LNCAP (cell line): ENCODE data around the gene RUFY1.

Experiments used
- TF ChIP-seq, protein P1 (sequence below): fragments of 450-650 bp; IDR thresholded peaks from 2 replicates; pipeline ENCODE4 v1.5.1; 2017; ENCODE audit warnings: mild to moderate bottlenecking

Gene RUFY1

GRCh38 chr5:179516221-179516620 lies 34.1 kb upstream of the RUFY1 start:
- TF ChIP-seq, protein P1, sequence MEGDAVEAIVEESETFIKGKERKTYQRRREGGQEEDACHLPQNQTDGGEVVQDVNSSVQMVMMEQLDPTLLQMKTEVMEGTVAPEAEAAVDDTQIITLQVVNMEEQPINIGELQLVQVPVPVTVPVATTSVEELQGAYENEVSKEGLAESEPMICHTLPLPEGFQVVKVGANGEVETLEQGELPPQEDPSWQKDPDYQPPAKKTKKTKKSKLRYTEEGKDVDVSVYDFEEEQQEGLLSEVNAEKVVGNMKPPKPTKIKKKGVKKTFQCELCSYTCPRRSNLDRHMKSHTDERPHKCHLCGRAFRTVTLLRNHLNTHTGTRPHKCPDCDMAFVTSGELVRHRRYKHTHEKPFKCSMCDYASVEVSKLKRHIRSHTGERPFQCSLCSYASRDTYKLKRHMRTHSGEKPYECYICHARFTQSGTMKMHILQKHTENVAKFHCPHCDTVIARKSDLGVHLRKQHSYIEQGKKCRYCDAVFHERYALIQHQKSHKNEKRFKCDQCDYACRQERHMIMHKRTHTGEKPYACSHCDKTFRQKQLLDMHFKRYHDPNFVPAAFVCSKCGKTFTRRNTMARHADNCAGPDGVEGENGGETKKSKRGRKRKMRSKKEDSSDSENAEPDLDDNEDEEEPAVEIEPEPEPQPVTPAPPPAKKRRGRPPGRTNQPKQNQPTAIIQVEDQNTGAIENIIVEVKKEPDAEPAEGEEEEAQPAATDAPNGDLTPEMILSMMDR = no peak

- TF ChIP-seq, protein P1 = peak; percentile 36; the same call in 1 of the 2 replicates
Measured at GRCh38 chr5:179519416-179520070, 30.8 kb upstream of the RUFY1 start.

GRCh38 chr5:179526978-179527377 lies 23.4 kb upstream of the RUFY1 start:
- TF ChIP-seq, protein P1 = no peak

DNA sequence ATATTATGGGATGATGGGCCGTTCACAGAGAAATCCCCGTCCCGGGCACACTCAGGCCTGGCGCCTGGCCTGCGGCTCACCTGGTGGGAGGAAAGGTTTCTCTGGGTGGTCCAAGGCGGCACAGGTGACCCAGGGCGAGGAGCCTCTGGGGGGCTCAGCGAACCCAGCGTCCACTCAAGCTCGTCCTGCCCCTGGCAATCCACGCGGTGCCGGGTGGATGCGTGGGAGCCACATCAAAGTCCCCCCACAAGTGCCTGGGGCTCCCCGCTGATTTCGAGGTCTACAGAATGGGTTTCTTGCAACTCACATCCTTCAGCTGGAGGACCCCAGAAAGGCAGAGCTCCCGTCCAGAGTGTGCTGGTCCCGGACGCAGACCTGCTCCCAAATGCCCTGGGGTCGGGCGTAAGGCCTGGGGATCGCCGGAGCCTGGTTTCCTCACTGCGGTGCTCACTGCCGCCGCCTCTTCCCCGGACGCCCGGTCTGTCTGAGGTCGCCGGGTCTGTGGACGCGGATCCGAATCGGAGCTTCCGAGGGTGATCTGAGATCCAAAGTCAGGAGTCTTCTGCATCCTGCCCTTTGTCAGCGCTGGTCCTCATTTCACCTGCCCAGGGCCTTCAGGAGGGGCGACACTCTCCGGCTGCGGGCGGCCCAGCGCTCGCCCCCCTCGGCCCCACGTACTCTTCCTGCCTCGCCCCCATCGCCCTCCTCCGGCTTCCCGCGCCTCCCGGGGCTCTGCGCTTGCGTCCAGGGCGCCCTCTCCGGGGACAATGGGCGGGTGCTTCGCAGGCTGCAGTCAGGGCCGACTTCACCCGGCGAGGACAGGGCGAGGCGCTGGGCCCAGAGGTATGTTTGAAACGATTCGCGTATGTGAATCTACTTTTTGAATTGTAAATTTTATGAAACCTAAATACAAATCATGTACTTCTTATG lies 20.0 kb upstream of the RUFY1 start:
- TF ChIP-seq, protein P1 = no peak

DNA sequence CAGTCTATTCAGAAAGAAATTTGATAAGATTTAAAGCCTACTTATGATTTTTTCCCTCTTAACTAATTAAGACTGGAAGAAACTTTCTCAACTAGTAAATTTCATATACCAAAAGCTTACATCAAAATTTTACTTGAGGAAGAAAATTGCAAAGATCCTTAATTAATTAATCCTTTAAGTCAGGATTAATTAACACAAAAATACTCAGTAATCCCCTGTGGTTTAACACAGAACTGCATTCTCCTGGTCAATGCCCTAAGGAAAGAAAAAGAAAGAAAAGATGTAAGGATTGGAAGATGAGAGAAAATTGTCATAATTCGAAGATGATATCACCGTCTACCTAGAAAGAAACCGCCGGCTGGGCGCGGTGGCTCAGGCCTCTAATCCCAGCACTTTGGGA lies 17.3 kb upstream of the RUFY1 start:
- TF ChIP-seq, protein P1 = no peak

- TF ChIP-seq, protein P1 = no peak
Measured at GRCh38 chr5:179533907-179534306, 16.4 kb upstream of the RUFY1 start.

DNA sequence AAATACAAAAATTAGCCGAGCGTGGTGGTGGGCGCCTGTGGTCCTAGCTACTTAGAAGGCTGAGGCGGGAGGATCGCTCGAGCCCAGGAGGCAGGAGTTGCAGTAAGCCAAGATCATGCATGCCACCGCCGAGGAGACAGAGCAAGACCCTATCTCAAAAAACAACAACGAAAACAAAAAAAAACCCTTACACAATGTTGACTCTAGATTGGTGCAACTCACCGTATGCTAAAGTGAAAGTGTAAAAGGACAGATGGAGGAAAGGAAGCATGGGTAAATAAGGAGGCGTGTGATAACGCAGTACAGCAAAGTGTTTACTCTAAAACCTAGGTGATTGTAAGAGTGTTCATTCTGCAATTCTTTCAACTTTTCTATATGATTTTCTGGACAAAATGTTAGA lies 15.9 kb upstream of the RUFY1 start:
- TF ChIP-seq, protein P1 = no peak
